Endothelial cell of umbilical vein (primary cell): ENCODE data around the gene RBMY1J.
"Not testable (repeated sequence)": the region's sequence is repeated elsewhere in the genome, so short reads cannot be mapped to it uniquely, and the experiment has no call there.

Experiments
- EZH2 ChIP-seq: IDR thresholded peaks from 2 replicates; pipeline ENCODE4 v1.6.1; 2012; ENCODE audit warnings: borderline replicate concordance, low read depth, mild to moderate bottlenecking, moderate library complexity, low read length, inconsistent platforms; ENCODE audit not compliant: severe bottlenecking
- FOS ChIP-seq: IDR thresholded peaks from 2 replicates; pipeline ENCODE4 v1.6.1; 2011; ENCODE audit warnings: mild to moderate bottlenecking, low read length, moderate library complexity, borderline replicate concordance; ENCODE audit not compliant: insufficient read depth
- GATA2 ChIP-seq: IDR thresholded peaks from 2 replicates; pipeline ENCODE4 v1.7.0; 2011; ENCODE audit warnings: low read depth, mild to moderate bottlenecking, moderate library complexity, mixed read lengths, low read length; ENCODE audit not compliant: insufficient read length, insufficient read depth
- MYC ChIP-seq: IDR thresholded peaks from one replicate; pipeline ENCODE4 v1.6.1; 2011; ENCODE audit warnings: mild to moderate bottlenecking, low read depth, low read length
- POLR2A ChIP-seq: IDR thresholded peaks from 2 replicates; pipeline ENCODE4 v1.6.1; 2012; ENCODE audit warnings: low read depth, mild to moderate bottlenecking, control low read depth, low read length
- TF ChIP-seq, protein P1 (sequence below), 2 donors: IDR thresholded peaks; 1 replicate in 1 of 2; 2 replicates in 1 of 2; pipeline ENCODE4 v1.5.1; 2011; ENCODE audit warnings: low read length in 2 of 2, mild to moderate bottlenecking in 2 of 2, moderate library complexity in 2 of 2, control low read depth in 1 of 2, inconsistent platforms in 1 of 2, low read depth in 1 of 2; ENCODE audit not compliant: insufficient read depth in 1 of 2; ENCODE audit errors: extremely low read depth in 1 of 2

DNA sequence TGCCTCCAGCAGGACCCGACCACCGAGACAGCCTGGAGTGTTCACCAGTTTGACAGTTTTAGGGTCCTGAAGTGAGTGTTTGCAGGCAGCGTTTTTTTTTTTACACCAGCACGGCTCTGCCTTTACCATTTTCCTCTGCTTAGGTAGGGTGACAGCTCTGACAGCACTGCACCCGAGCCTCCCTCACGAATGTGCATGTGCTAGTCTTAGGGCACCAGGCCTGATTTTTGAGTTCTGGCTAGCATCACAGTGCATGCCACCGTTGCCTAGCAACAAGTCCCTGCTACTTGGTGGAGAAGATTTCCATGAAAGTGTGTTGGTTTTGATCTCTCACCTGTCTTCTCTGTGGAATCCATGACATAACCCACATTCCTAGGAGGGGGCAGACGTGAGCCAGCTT is 52.3 kb downstream of the RBMY1J start:
- TF ChIP-seq EZH2, GATA2, POLR2A, MYC, FOS: not testable (repeated sequence)
- TF ChIP-seq, protein P1, sequence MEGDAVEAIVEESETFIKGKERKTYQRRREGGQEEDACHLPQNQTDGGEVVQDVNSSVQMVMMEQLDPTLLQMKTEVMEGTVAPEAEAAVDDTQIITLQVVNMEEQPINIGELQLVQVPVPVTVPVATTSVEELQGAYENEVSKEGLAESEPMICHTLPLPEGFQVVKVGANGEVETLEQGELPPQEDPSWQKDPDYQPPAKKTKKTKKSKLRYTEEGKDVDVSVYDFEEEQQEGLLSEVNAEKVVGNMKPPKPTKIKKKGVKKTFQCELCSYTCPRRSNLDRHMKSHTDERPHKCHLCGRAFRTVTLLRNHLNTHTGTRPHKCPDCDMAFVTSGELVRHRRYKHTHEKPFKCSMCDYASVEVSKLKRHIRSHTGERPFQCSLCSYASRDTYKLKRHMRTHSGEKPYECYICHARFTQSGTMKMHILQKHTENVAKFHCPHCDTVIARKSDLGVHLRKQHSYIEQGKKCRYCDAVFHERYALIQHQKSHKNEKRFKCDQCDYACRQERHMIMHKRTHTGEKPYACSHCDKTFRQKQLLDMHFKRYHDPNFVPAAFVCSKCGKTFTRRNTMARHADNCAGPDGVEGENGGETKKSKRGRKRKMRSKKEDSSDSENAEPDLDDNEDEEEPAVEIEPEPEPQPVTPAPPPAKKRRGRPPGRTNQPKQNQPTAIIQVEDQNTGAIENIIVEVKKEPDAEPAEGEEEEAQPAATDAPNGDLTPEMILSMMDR (IDR thresholded peaks at IDR 0.05; ENCODE audit: extremely low read depth in 1 of 2, insufficient read depth in 1 of 2, low read depth in 1 of 2, low read length in 2 of 2), result not testable (repeated sequence)
